ENCODE results near the gene NRXN3.

The NRXN3 gene

DNA sequence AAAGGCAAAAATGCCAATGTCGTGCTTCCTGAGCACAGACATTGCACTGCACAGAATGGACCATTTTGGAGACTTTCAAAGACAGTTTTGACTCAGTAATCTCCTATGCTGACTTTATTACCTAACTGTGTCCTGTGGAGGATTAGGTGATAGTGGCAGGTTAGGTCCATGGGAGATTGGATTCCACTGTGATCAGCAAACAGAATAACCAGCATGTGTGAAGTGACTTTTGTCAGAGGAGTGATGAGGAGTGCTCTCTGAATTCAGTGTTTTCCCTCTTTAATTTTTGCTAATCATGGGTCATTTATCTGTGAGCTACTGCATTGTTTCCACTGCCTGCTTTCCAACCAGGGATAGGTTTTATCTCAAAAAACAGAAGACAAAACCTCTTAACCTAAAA lies 1378.7 kb downstream of the NRXN3 start:
- DNase-seq (ENCODE audit: extremely low read depth in 1 of 2, low read depth in 1 of 2): no peak

DNA sequence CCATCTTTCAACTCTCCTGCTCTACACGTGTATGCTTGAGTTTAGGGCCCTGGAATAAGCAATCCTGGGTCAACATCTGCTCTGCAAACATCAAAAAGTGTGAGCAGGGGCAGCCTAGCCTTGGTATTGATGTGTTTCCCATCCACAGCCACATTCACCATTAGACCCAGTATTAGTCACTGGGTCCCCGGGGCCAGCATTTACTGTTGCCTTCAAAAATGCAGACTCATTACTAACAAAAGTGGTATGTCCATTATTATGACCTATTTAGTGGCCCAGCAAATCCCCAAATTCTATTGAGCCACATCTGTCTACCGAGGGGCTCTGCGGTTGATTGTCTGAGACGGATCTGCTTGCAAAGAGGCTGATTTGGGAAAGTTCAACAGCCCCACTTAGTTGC lies 1379.3 kb downstream of the NRXN3 start:
- DNase-seq (ENCODE audit: extremely low read depth in 1 of 2, low read depth in 1 of 2): no peak

GRCh38 chr14:79551523-79551922 lies 1381.3 kb downstream of the NRXN3 start:
- no peak for DNase-seq (ENCODE audit: extremely low read depth in 1 of 2, low read depth in 1 of 2)

GRCh38 chr14:79552778-79553177 lies 1382.6 kb downstream of the NRXN3 start:
- DNase-seq (ENCODE audit: extremely low read depth in 1 of 2, low read depth in 1 of 2): no peak

- no peak for DNase-seq (ENCODE audit: extremely low read depth in 1 of 2, low read depth in 1 of 2)
Measured at GRCh38 chr14:79554816-79555215, 1384.6 kb downstream of the NRXN3 start.

DNA sequence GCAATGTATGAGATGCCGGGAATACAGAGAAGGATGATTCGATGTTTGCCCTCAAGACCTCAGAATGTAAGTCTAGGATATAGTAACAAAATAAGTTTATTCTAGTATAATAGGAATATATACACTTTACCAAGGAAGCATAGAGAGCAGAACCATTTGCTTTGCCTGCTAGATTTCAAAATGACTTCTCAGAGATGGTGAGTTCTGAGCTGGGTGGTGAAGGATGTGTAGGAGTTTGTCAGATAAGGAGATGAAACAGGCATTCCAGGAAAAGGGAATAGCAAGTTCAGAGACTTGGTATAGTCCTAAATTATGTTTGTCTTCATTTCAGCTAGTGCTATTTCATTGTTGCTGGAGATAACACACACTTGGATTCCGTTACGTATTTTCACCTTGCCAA lies 1385.3 kb downstream of the NRXN3 start:
- no peak for DNase-seq (ENCODE audit: extremely low read depth in 1 of 2, low read depth in 1 of 2)

GRCh38 chr14:79557309-79557708 lies 1387.1 kb downstream of the NRXN3 start:
- DNase-seq (ENCODE audit: extremely low read depth in 1 of 2, low read depth in 1 of 2): no peak

DNA sequence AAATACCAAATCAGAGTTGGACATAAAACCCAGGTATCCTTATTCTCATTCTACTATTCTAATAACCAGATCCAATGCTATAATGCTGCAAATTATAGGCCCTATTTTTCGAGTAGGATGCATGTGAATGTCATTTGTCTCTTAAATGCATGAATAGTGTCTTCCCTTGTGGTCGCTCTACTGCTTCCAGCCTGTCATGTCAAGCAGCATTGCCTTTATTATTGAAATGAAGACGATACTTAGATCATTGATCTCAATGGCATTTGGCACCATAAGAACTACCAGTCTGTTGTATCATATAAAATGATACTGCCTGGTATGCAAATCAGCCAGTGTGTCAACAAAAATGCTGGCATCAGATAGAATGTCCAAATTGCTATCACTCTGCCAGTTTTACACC lies 1392.0 kb downstream of the NRXN3 start:
- no peak for DNase-seq (ENCODE audit: extremely low read depth in 1 of 2, low read depth in 1 of 2)

DNA sequence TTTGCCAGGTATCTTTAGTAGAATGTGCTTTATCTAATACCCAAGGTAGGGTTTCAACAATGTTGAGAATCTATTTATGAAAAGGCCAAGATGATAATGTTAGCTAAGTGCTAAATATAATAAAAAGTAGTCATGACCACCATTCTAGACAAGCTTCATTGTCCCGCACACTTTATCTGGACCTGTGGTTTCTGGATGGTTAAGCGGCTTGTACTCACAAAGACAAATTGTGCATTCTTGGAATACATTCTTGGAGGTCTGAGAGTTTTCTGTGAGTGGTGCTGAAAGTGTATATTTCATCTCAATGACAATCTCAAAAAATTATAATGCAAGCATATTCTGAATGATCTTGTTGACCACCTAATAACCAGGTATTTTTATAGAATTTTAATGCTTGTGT lies 1394.2 kb downstream of the NRXN3 start:
- DNase-seq (ENCODE audit: extremely low read depth in 1 of 2, low read depth in 1 of 2): no peak

DNA sequence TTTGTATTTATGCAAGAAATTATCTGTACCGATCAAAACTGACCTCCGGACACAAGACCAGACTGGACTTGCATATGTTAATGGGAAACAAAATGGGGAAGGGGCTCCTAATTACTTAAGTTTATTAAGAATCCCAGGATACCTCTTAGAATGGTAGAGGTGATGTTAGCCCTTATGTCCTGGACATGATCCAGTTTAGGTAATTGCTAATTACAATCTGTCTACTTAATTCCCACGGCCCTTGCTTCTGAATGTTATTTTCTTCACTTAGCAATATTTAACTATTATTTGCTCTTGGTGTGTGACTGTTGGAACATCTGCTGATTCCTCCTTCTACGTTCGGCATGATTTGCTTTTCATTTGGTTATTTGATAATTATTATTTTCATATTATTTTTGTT lies 1397.1 kb downstream of the NRXN3 start:
- no peak for DNase-seq (ENCODE audit: extremely low read depth in 1 of 2, low read depth in 1 of 2)

GRCh38 chr14:79568594-79568993 lies 1398.4 kb downstream of the NRXN3 start:
- no peak for DNase-seq (ENCODE audit: extremely low read depth in 1 of 2, low read depth in 1 of 2)

DNA sequence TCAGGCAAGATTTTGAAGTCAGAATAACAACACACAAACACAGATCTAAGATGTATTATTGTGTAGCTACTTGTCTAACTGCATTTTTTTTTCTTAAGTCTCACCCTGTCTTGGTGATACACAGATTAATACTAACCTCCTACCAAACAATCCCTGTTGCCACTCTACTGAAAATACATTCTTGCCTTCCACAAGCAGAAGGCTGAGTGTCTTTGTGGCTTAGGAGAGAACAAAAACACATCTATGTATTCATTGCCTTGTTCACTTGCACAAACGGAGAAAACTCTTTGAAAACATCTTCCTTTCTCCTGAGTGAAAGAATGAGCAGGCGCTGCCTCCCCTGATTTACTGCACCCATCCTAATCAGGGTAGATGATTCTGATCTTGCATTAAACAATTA lies 1398.9 kb downstream of the NRXN3 start:
- DNase-seq (ENCODE audit: extremely low read depth in 1 of 2, low read depth in 1 of 2): no peak

DNA sequence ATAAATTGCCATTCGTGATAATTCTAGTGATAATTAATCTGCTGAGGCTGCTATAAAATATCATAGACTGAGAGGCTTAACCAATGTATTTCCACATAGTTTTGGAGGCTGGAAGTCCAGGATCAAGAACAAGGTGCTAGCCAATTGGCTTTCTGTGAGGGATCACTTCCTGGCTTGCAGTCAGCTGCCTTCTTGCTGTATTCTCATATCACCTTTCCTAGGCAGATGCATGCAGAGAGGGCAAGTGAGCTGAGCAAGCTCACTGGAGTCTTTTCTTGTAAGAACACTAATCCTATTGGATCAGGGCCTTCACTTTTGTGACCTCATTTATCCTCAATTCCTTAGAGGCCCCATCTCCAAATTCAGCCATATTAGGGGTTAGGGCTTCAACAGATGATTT lies 1400.5 kb downstream of the NRXN3 start:
- no peak for DNase-seq (ENCODE audit: extremely low read depth in 1 of 2, low read depth in 1 of 2)

GRCh38 chr14:79571366-79571765 lies 1401.2 kb downstream of the NRXN3 start:
- no peak for DNase-seq (ENCODE audit: extremely low read depth in 1 of 2, low read depth in 1 of 2)

- no peak for DNase-seq (ENCODE audit: extremely low read depth in 1 of 2, low read depth in 1 of 2)
Measured at GRCh38 chr14:79573486-79573885, 1403.3 kb downstream of the NRXN3 start.

- no peak for DNase-seq (ENCODE audit: extremely low read depth in 1 of 2, low read depth in 1 of 2)
Measured at GRCh38 chr14:79575032-79575431, 1404.9 kb downstream of the NRXN3 start.

- DNase-seq (ENCODE audit: extremely low read depth in 1 of 2, low read depth in 1 of 2): no peak
Measured at GRCh38 chr14:79576424-79576823, 1406.3 kb downstream of the NRXN3 start.

- no peak for DNase-seq (ENCODE audit: extremely low read depth in 1 of 2, low read depth in 1 of 2)
Measured at GRCh38 chr14:79578470-79578869, 1408.3 kb downstream of the NRXN3 start.

GRCh38 chr14:79580414-79580813 lies 1410.2 kb downstream of the NRXN3 start:
- DNase-seq (ENCODE audit: extremely low read depth in 1 of 2, low read depth in 1 of 2): no peak

GRCh38 chr14:79580906-79581305 lies 1410.7 kb downstream of the NRXN3 start:
- DNase-seq (ENCODE audit: extremely low read depth in 1 of 2, low read depth in 1 of 2): no peak

- no peak for DNase-seq (ENCODE audit: extremely low read depth in 1 of 2, low read depth in 1 of 2)
Measured at GRCh38 chr14:79581912-79582576, 1411.9 kb downstream of the NRXN3 start.

- DNase-seq (ENCODE audit: extremely low read depth in 1 of 2, low read depth in 1 of 2): no peak
Measured at GRCh38 chr14:79583738-79584408, 1413.7 kb downstream of the NRXN3 start.

- no peak for DNase-seq (ENCODE audit: extremely low read depth in 1 of 2, low read depth in 1 of 2)
Measured at GRCh38 chr14:79584679-79585078, 1414.5 kb downstream of the NRXN3 start.
